Measurements from ENCODE around the gene PHYKPL. TPM values are rescaled to one million over a fixed set of nuclear protein-coding genes. Genes with fewer than 3 reads are reported as not detected.

The PHYKPL gene
- total and polyA plus RNA-seq, 2 of the 4 experiments (the other 2 are of a cell fraction): 10.0 to 24.5 TPM

DNA sequence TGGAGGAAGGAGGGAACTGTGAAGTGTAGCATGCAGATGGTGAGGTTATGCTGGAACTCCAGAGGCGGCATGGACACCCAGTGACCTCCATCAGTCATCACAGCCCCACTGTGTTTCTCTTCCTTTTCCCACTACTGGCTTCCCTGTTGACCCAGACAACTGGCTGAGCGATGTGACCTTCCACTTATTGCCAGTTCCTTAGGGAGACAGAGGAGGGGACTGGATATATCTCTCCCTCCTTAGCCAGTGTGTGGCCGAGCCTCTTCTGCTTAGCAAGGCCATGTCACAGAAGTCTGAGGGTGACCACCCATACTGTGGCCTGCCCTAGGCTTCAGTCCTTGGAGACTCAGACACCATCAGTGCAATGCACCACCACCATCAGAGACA, 3.0 kb upstream of the PHYKPL start:
- BruUV-seq (replicated peaks): no TSS peak
- peaks cover 9% of the 10 kb centered on the region for H3K4me1 ChIP-seq (ENCODE audit: control insufficient read depth, insufficient read depth, low read length)
- H3K27ac ChIP-seq (ENCODE audit: insufficient read depth, low read length): no peak overlapping the region
- H2AK5ac ChIP-seq (ENCODE audit: low read depth, low read length): no peak overlapping the region
- ChIA-PET POLR2A (ENCODE audit: unreplicated experiment) (no interaction called here), CTCF (interaction anchor here (0.6 kb wide), 2 partner anchors 23 to 387 kb away, joined by 3 to 4 read pairs; no protein-coding TSS in a partner anchor)
- no peak overlapping the region for H3K56ac ChIP-seq (ENCODE audit: extremely low read depth, insufficient read depth, low read length)
- peaks cover 16% of the 10 kb centered on the region for H3K9me1 ChIP-seq (ENCODE audit: insufficient read depth, low read length)
- peaks cover 13 to 15% of the 10 kb centered on the region in 2 experiments for H3K79me1 ChIP-seq (ENCODE audit: low read depth in 1 of 2, low read length in 2 of 2)
- H3K4me3 ChIP-seq (ENCODE audit: insufficient read depth, low read depth, low read length): no peak overlapping the region
- no peak overlapping the region for H3K9ac ChIP-seq (ENCODE audit: low read depth, low read length)
- H2BK5ac ChIP-seq (ENCODE audit: low read depth, low read length, poor library complexity, severe bottlenecking): no peak overlapping the region
- dilution Hi-C loops (cut with HindIII; ENCODE audit: low sequenced_read_pairs, unreplicated experiment): no loop called here
- no peak overlapping the region for H3K23ac ChIP-seq (ENCODE audit: low read depth, low read length)
- peaks cover 3% of the 10 kb centered on the region for H3K36me3 ChIP-seq (ENCODE audit: control insufficient read depth, insufficient read depth, low read length)
- no peak overlapping the region for H3K4me2 ChIP-seq (ENCODE audit: low read depth, low read length)
- ATAC-seq (ENCODE audit: low read depth): no peak
- H4K20me1 ChIP-seq (ENCODE audit: insufficient read depth, low read length): peaks cover 4% of the 10 kb centered on the region; the same call in 1 of the 2 replicates
- intact Hi-C loops (cut with micrococcal nuclease): loop anchor here (1.0 kb wide), 1 partner anchor 316 kb away; no protein-coding TSS in a partner anchor
- TF ChIP-seq POLR2A (IDR thresholded peaks at IDR 0.05; ENCODE audit: low read depth, low read length) (no peak), MXI1 (IDR thresholded peaks at IDR 0.05; ENCODE audit: borderline replicate concordance, low read depth, low read length) (no peak), NFE2L2 (IDR thresholded peaks at IDR 0.05; ENCODE audit: low read depth, low read length) (no peak), RCOR1 (IDR thresholded peaks at IDR 0.05; ENCODE audit: insufficient replicate concordance, low read length) (no peak)
- TF ChIP-seq, protein P1, sequence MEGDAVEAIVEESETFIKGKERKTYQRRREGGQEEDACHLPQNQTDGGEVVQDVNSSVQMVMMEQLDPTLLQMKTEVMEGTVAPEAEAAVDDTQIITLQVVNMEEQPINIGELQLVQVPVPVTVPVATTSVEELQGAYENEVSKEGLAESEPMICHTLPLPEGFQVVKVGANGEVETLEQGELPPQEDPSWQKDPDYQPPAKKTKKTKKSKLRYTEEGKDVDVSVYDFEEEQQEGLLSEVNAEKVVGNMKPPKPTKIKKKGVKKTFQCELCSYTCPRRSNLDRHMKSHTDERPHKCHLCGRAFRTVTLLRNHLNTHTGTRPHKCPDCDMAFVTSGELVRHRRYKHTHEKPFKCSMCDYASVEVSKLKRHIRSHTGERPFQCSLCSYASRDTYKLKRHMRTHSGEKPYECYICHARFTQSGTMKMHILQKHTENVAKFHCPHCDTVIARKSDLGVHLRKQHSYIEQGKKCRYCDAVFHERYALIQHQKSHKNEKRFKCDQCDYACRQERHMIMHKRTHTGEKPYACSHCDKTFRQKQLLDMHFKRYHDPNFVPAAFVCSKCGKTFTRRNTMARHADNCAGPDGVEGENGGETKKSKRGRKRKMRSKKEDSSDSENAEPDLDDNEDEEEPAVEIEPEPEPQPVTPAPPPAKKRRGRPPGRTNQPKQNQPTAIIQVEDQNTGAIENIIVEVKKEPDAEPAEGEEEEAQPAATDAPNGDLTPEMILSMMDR (conservative IDR thresholded peaks at IDR 0.05; ENCODE audit: low read depth, low read length): no peak
- TF ChIP-seq, protein P2, sequence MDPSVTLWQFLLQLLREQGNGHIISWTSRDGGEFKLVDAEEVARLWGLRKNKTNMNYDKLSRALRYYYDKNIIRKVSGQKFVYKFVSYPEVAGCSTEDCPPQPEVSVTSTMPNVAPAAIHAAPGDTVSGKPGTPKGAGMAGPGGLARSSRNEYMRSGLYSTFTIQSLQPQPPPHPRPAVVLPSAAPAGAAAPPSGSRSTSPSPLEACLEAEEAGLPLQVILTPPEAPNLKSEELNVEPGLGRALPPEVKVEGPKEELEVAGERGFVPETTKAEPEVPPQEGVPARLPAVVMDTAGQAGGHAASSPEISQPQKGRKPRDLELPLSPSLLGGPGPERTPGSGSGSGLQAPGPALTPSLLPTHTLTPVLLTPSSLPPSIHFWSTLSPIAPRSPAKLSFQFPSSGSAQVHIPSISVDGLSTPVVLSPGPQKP (IDR thresholded peaks at IDR 0.05; ENCODE audit: borderline replicate concordance, low read depth, low read length): no peak
- no peak overlapping the region for H2BK15ac ChIP-seq (ENCODE audit: low read depth, low read length)
- no peak overlapping the region for H4K91ac ChIP-seq (ENCODE audit: insufficient read depth, low read depth, low read length)
- H4K8ac ChIP-seq (ENCODE audit: low read depth in 2 of 2, low read length in 2 of 2): no peak overlapping the region
- H2AK9ac ChIP-seq (replicated peaks; ENCODE audit: low read depth, low read length, poor library complexity): no peak overlapping the region
- 60% methylated on average over 1 of the region's 3 CpGs; no CpG with 5 or more reads in 1 of the 2 experiments for WGBS, 2 experiments (ENCODE audit: extremely low coverage in 2 of 2, insufficient read length in 1 of 2)
- no peak for DNase-seq
- H3K18ac ChIP-seq (ENCODE audit: low read depth, low read length): no peak overlapping the region
- in situ Hi-C loops (cut with MboI; ENCODE audit: low sequenced_read_pairs): no loop called here
- no peak overlapping the region for H2BK20ac ChIP-seq (ENCODE audit: low read depth, low read length)
- H3K14ac ChIP-seq (replicated peaks; ENCODE audit: low read depth, low read length): no peak overlapping the region
- H2AFZ ChIP-seq (replicated peaks; ENCODE audit: low read length, poor library complexity): peak overlapping the region; percentile 56
- H3K9me3 ChIP-seq (ENCODE audit: control insufficient read depth, insufficient read depth, low read length): no peaks in the 10 kb centered on the region
- no peak overlapping the region for H3K4ac ChIP-seq (ENCODE audit: low read depth, low read length)
- no peak overlapping the region for H2BK120ac ChIP-seq (ENCODE audit: low read depth, low read length)
- H3K27me3 ChIP-seq (ENCODE audit: control insufficient read depth, insufficient read depth, low read length): no peaks in the 10 kb centered on the region
- H4K5ac ChIP-seq (ENCODE audit: low read depth, low read length): no peak overlapping the region

Measured in IMR-90 (cell line).